HG03066 (cell line): ENCODE data around the gene TGFBR1.
"Not testable (repeated sequence)": the region's sequence is repeated elsewhere in the genome, so short reads cannot be mapped to it uniquely, and the experiment has no call there.

Source experiments
- ATAC-seq: cut with Tn5 transposase; IDR thresholded peaks from one replicate; pipeline ENCODE4 v1.9.1; 2021; ENCODE audit warnings: low read depth; ENCODE audit not compliant: unreplicated experiment

TGFBR1 gene

DNA sequence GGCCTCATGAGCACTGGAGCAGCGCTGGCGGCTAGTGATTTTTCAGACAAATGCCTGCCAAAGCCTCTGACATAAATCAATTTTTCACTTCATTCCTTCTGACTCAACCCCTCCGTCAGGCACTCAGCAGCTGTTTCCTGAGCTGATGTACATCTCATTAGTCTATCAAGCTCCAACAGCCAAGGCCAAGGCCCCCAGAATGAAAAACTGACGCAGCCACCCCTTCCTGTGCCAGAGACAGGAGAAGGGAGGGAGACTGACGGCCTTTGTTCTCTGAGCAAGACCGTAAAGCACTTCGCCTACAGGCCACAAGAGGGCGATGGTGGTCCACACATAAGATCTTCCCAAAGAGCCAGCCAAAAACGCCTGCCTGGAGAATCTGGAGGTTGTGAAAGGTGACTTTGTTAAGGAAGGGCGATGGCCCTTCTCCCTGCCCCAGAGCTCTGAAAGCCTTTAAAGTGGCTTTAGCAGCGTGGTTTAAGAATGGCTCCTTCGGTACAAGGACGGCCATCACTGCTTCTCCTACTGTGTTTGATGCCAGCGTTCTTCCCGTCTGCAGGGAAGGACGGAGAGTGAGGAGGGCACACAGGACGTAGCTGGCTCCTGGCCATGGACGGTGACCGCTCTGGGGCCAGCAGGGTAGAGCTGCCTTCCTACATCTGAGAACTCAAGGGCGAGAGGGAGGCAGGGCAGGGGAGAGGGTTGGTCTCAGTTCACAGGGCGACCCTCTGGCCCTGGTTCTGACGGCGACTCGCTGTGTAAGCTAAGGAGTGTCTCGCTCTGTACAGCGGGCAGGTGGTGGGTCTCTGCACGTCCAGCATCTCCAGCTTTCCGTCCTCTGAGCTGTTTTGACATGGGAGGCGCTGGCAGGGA lies 79.8 kb downstream of the TGFBR1 start:
- peak; percentile 46 for ATAC-seq

DNA sequence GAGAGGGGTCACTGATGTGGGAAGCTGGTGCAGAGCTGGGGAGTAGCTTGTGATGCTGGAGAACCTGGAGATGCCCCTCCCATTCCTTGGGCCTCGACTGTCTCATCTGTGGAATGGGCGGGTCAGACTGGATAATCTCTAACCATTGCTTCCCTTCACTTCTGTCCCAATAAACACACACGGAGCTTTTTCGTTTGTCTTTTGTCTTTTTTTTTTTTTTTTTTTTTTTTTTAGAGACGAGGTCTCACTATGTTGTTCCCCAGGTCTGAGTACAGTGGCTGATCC lies 80.4 kb downstream of the TGFBR1 start:
- ATAC-seq, result no peak

DNA sequence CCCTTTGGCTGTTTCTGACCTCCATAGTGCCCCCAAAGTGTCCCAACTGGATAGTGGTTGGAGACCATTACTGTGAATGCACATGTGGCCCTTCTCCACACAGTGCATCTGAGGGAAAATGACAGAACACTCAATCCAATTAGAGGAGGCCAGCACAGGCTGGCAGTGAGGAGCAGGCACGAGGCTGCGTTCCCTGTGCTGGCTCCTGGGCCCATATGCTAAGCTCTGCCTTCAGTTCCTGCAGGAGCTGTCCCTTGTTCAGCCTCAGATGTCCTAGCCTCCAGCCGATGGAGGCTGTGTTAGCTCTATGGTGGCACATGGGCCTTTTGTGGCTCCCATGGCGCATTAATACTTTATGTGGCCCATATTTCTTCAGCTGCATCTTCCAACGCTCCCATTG lies 81.0 kb downstream of the TGFBR1 start:
- no peak for ATAC-seq

DNA sequence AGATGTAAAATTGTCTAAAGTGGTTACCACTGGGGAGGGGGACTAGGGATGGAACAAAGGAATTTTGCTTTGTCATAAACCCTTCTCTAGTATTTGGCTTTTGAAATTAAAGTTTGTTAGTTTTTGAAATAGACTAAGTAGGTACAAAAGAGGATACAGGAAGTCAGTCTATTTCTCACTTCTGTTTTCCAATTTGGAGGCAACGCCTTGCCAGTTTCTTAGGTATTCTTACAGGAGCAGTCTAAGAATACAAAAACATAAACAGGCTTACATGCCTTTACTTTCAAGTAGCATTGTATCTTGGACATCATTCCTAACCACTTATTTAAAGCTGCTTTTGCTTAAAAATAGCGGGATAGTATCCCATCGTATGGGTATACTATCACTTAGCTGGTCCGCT lies 82.4 kb downstream of the TGFBR1 start:
- no peak for ATAC-seq

DNA sequence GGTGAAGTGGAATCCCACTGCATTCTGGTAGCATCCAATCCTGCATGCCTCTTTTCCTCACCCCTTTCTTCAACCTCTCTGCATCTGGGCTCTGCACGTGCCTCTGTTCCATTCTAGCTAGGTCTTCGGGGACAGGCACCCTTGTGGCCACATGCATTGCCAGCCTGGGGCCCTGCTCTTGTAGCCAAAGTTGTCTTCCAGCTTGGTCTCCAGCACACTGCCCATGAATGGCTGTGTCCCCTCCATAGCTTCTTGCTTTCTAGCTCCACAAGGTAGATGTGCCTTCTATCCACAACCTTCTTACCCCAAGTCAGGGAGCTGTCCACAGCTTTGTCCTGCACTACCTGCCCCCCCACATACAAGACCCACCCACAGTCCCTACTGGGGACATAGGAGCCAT lies 84.3 kb downstream of the TGFBR1 start:
- ATAC-seq, result no peak

DNA sequence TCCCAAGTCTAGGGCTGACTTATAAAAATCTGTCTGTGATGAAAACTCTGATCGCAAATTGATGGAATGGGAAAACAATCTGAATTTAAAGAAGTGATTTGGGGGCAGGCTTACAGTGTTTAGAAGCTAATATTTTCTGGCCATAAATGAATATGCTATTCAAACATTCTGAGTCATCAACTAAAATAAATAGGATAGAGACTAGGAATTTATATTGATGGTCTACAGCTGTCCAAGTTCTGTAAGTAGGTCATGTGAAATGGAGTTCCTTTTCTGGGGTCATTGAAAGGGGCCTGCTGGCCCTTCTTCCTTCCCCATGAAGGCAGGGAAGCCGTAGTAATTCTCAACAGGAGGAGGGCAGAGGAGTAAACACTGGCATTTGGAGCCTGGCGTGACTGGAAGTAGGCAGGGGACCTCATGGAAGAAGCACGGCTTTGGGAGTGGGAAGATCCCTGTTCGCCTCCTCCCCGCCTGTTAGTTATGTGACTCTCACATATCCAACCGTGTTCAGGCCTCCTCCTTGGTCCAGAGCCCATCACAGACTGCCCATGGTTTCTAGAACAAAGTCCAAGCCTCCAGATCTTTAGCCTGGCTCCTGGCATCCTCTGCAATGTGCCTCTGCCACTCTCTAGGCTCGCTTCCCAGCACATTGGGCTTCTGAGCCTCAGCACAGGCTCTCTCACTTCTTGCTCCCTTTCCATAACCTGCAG lies 85.1 kb downstream of the TGFBR1 start:
- no peak for ATAC-seq

DNA sequence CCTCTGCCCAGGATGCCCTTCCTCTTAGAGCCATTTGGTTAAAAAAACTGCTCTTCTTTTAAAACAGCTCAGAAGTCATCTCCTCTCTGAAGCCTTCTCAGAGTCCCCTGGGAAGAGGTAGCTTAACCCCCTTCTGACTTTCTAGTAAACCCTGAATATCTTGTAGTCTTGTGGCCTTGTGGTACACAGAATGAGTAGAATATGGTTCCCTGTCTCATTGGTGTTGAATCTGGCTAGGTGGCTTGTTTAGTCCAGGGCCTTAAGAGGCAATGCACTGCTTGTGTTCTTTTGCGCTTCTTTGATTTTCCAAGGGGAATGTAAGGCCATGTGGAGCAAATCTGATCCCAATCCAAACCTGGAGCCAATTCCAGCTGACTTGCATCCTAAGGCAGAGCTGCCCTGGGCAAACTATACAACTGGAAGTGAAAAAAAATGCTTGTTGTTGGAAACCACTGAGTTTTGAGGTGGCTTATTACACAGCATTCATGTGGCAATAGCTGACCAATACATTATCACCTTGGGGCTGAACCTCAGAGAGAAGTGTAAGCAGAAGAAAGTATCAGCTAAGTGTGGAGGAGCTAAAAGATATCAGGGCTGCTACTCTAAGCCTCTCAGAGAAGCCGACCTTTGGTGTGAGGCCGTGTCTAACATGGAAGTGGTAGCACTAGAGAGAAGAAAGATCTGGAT lies 85.8 kb downstream of the TGFBR1 start:
- ATAC-seq, result no peak

DNA sequence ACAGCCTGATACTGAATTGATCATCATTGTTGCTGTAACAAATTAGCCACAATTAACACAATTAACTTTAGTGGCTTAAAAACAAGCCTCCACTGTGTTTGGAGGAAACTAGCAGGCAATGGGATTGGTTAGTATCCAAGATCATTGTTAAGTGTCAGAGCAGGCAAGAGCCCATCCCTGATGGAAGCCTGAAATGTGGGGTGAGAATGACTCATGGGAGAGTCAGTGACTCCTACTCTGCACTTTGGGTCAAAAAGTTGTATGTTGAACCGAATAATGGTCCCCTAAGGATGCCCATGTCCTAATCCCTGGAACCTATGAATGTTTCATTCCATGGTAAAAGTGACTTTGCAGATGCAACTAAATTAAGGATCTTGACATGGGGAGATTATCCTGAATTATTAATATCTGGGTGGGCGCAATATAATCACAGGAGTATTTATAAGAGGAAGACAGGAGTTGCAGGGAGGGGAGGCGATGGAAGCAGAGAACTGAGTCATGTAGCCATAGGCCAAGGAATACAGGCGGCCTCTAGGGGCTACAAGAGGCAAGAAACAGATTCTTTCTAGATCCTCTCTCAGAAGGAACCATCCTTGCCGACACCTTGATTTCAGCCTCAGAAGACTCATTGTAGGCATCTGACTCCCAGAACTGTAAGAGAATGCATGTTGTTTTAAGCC lies 88.0 kb downstream of the TGFBR1 start:
- no peak for ATAC-seq

DNA sequence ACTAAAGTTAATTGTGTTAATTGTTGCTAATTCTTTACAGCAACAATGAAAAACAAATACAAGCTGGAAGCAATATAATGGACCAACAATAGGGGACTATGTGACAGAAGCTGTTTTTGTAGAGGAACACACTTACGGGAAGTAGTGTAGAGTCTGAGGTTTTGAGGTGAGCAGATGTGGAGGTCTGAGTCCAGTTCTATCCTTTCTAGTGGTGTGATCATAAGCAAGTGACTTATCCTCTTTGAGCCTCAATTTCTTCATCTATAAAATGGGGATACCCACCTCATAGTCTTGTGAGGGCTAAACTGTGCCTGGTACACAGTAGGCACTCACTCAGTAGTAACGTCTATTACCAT lies 88.5 kb downstream of the TGFBR1 start:
- no peak for ATAC-seq

DNA sequence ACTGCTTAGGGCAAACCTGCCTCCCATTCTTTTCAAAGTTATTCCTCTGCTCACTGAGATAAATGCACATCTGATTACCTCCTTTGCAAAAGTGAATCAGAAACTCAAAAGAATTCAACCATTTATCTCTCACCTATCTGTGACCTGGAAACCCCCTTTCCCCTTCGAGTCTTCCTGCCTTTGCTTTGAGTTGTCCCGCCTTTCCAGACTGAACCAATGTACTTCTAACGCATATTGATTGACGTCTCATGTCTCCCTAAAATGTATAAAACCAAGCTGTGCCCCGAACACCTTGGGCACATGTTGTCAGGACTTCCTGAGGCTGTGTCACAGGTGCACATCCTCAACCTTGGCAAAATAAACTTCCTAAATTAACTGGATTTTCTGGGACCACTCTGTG lies 91.6 kb downstream of the TGFBR1 start:
- ATAC-seq, result not testable (repeated sequence)

DNA sequence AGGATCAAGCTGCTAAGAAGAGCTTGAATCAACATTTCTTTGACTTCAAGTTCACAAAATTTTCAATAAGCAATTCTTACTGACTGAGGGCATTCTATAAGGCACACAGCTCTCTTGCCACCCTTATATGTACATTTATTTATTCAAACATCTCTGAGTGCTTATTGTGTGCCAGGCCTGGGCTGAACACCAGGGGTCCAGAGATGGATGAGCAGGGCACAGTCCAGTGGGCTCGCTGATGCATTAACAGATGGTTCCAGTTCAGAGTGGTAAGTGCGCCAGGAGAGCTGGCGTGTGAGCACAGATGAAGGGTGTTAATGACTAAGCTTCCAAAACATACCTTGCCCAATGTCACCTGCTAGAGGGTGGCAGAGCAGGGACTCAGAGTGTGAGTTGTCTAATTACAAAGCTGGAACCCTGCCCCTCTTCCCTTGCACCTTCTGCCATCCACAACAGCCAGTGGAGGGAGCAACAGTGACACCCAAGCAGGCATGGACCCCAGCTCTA lies 92.3 kb downstream of the TGFBR1 start:
- no peak for ATAC-seq

DNA sequence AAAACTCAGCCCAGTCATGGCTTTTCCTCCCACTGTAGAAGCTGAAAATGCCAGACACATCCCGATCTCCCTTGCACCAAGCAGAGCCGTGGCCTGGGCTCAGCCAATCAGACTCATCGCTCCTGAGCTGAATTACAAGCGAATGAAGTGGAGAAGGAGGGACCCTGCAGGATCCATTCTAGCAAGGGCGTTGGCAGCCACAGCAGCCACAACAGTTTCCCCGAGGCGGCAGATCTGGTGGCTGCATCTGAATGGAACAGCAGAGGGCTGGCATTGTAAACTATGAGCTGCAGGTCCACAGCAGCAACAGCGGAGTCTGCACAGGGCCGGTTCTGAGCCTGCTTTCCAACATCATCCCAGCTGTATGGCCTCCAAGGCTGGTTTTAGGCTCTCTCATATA lies 93.1 kb downstream of the TGFBR1 start:
- ATAC-seq, result no peak

DNA sequence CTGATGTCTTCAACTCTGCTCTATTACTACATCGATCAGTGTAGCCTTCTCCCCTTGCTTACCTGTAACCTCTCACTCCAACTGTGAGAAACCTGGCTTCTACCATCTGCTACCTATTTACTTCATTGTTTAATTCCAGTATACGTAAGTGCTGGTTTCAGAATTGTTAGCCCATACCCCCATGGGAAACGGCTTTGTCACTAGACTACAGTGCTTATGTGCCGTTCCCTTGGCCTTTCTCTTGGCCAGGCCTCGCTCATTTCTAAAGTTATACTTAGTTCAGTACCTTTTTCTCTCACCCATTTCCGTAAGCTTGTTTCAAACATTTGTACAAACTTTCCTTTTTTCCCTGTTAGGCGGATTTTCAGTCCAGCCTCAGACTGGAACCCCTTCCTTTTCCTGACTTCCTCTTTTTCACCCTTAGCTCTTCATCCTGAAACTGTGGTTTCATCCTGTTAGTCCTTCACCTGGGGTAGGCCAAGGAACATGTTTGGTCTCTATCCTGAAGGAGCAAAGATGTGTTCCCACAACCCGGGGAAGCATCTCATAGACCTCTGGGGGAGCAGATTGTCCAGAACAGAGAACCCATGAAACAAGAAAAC lies 95.1 kb downstream of the TGFBR1 start:
- no peak for ATAC-seq

DNA sequence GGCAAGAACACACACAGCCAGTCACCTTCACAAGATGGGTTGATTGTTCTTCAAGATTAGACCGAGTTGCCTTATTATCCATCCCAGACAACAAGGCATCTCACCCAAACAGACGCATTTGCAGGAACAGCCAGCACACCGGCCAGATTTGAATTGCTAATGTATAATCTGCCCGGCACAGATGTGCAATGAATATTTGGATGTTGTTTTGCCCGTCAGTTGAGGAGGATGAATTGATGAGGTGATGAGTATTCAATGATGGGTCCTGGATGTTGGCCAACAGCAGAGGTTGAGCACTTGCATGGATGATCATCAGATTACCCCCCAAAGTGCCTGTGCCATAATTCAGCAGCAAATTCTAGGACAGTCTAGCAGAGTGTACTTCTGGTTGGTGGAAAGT lies 96.7 kb downstream of the TGFBR1 start:
- ATAC-seq, result no peak
